Loucy (cell line): ENCODE data around the gene PSMD14.
A peak's percentile ranks its signal among the peaks of the same experiment; 100 is the strongest.

Experiments
- H2AFZ ChIP-seq: fragments of 200-600 bp; sonication (generic); 2 replicates; pipeline ENCODE4 v1.6.0; 2016; ENCODE audit warnings: antibody characterized with exemption, mild to moderate bottlenecking, low read length, moderate library complexity
- H3F3A ChIP-seq: fragments of 200-600 bp; 2 replicates; pipeline ENCODE4 v1.6.0; 2016; ENCODE audit warnings: antibody characterized with exemption, low read depth, mild to moderate bottlenecking
- H3K27me3 ChIP-seq: fragments of 200-600 bp; sonication (generic); 2 replicates; pipeline ENCODE4 v1.6.1; 2014; ENCODE audit warnings: low read length, mild to moderate bottlenecking; ENCODE audit not compliant: insufficient read depth, poor library complexity, severe bottlenecking
- H3K36me3 ChIP-seq: fragments of 200-600 bp; sonication (generic); 2 replicates; pipeline ENCODE4 v1.6.1; 2016; ENCODE audit warnings: low read length; ENCODE audit not compliant: insufficient read depth
- H3K4me1 ChIP-seq: fragments of 200-600 bp; sonication (generic); 2 replicates; pipeline ENCODE4 v1.5.1; 2014; ENCODE audit warnings: low read length, mild to moderate bottlenecking; ENCODE audit not compliant: insufficient read depth, poor library complexity, severe bottlenecking
- H3K4me2 ChIP-seq: fragments of 200-600 bp; sonication (generic); 2 replicates; pipeline ENCODE4 v1.6.0; 2014; ENCODE audit warnings: antibody characterized with exemption, low read length, low read depth, mild to moderate bottlenecking; ENCODE audit not compliant: poor library complexity, severe bottlenecking
- H3K4me3 ChIP-seq: fragments of 200-600 bp; sonication (generic); 2 replicates; pipeline ENCODE4 v1.5.1; 2014; ENCODE audit warnings: low read length, mild to moderate bottlenecking, mixed read lengths; ENCODE audit not compliant: poor library complexity, severe bottlenecking
- H3K79me2 ChIP-seq: fragments of 200-600 bp; sonication (generic); 2 replicates; pipeline ENCODE4 v1.6.1; 2014; ENCODE audit warnings: low read length; ENCODE audit not compliant: insufficient read depth
- H3K9ac ChIP-seq: fragments of 200-600 bp; sonication (generic); 2 replicates; pipeline ENCODE4 v1.6.0; 2014; ENCODE audit warnings: mild to moderate bottlenecking, low read depth, low read length, moderate library complexity; ENCODE audit not compliant: poor library complexity, severe bottlenecking
- H3K9me2 ChIP-seq: fragments of 200-600 bp; sonication (generic); replicated peaks from 2 replicates; pipeline ENCODE4 v1.6.1; 2016; ENCODE audit warnings: low read depth, low read length, mixed read lengths
- H3K9me3 ChIP-seq: fragments of 200-600 bp; sonication (generic); 2 replicates; pipeline ENCODE4 v1.6.1; 2014; ENCODE audit warnings: mild to moderate bottlenecking, antibody characterized with exemption, low read length, low read depth; ENCODE audit not compliant: insufficient read depth
- H4K20me1 ChIP-seq: fragments of 200-600 bp; sonication (generic); 2 replicates; pipeline ENCODE4 v1.6.0; 2014; ENCODE audit warnings: antibody characterized with exemption, low read length, mild to moderate bottlenecking; ENCODE audit not compliant: insufficient read depth, poor library complexity, severe bottlenecking
- CTCF ChIP-seq: fragments of 200-600 bp; sonication (generic); conservative IDR thresholded peaks from 2 replicates; pipeline ENCODE4 v1.5.1; 2014; ENCODE audit warnings: mild to moderate bottlenecking, antibody characterized with exemption, low read length
- EZH2phosphoT487 ChIP-seq: fragments of 200-600 bp; IDR thresholded peaks from 2 replicates; pipeline ENCODE4 v1.6.1; 2018; ENCODE audit warnings: antibody characterized with exemption, mild to moderate bottlenecking, moderate library complexity, borderline replicate concordance

Gene PSMD14

GRCh38 chr2:161316701-161317100, 8.5 kb downstream of the PSMD14 start:
- H3F3A ChIP-seq: no peaks in the 10 kb centered on the region
- peaks cover 18% of the 10 kb centered on the region; the same call in 1 of the 2 replicates for H3K36me3 ChIP-seq
- no peak overlapping the region for H3K9ac ChIP-seq
- no peaks in the 10 kb centered on the region for H3K9me3 ChIP-seq
- no peaks in the 10 kb centered on the region for H3K27me3 ChIP-seq
- H2AFZ ChIP-seq: no peak overlapping the region
- H3K9me2 ChIP-seq: no peaks in the 10 kb centered on the region
- peaks cover 42% of the 10 kb centered on the region for H3K4me1 ChIP-seq
- no peak for TF ChIP-seq EZH2phosphoT487
- no peak for TF ChIP-seq CTCF
- H4K20me1 ChIP-seq: peaks cover 73% of the 10 kb centered on the region
- H3K79me2 ChIP-seq: peaks cover 88% of the 10 kb centered on the region
- H3K4me2 ChIP-seq: peak overlapping the region; percentile 50
- no peak overlapping the region for H3K4me3 ChIP-seq

- no peaks in the 10 kb centered on the region for H3F3A ChIP-seq
- no peaks in the 10 kb centered on the region for H3K27me3 ChIP-seq
- peaks cover 27% of the 10 kb centered on the region for H4K20me1 ChIP-seq
- peaks cover 70% of the 10 kb centered on the region for H3K79me2 ChIP-seq
- TF ChIP-seq CTCF (no peak), EZH2phosphoT487 (no peak)
- peaks cover 9% of the 10 kb centered on the region for H3K4me1 ChIP-seq
- peaks cover 51% of the 10 kb centered on the region; the same call in 1 of the 2 replicates for H3K36me3 ChIP-seq
- H2AFZ ChIP-seq: no peak overlapping the region
- H3K9ac ChIP-seq: no peak overlapping the region
- no peak overlapping the region for H3K4me2 ChIP-seq
- no peaks in the 10 kb centered on the region for H3K9me3 ChIP-seq
- no peak overlapping the region for H3K4me3 ChIP-seq
- no peaks in the 10 kb centered on the region for H3K9me2 ChIP-seq
These were observed 13.9 kb downstream of the PSMD14 start for GRCh38 chr2:161321944-161322648.

GRCh38 chr2:161324876-161325275, 16.7 kb downstream of the PSMD14 start:
- Histone ChIP-seq H2AFZ (no peak overlapping the region), H3K9ac (no peak overlapping the region), H3K27me3 (no peaks in the 10 kb centered on the region)

More at GRCh38 chr2:161324876-161325275, 16.7 kb downstream of the PSMD14 start:
- no peaks in the 10 kb centered on the region for H3F3A ChIP-seq
- peaks cover 46% of the 10 kb centered on the region for H3K79me2 ChIP-seq
- H3K9me3 ChIP-seq: no peaks in the 10 kb centered on the region
- no peak overlapping the region for H3K4me2 ChIP-seq
- no peak for TF ChIP-seq EZH2phosphoT487
- TF ChIP-seq CTCF: no peak
- H3K36me3 ChIP-seq: peaks cover 57% of the 10 kb centered on the region
- H3K4me3 ChIP-seq: no peak overlapping the region
- H3K4me1 ChIP-seq: no peaks in the 10 kb centered on the region
- H4K20me1 ChIP-seq: peaks cover 5% of the 10 kb centered on the region
- no peaks in the 10 kb centered on the region for H3K9me2 ChIP-seq
